A549 treated with CpdA at 1 μM for 4 hours (cell line): Measurements from ENCODE around the gene FAM209B. TPM values are rescaled to one million over a fixed set of nuclear protein-coding genes. Genes with fewer than 3 reads are reported as not detected.

ENCODE experiments used
- total RNA-seq: library from RNA; stranded (reverse); fragments of 200-300 nt; extraction: Qiagen RNA extraction; gene quantifications from 5 replicates; pipeline ENCODE4 v1.2.3, GENCODE V29; 2022; ENCODE audit warnings: low read depth

FAM209B gene
- total RNA-seq = 0.32 to 0.76 TPM (median 0.63 TPM) in 3 of 5 replicates, not detected in the others

GRCh38 chr20:56532946-56533345, at the start of gene FAM209B:
TSS of gene FAM209B (plus strand) at chr20:56533246. CDS start at chr20:56533342, 96 bp downstream.

DNA sequence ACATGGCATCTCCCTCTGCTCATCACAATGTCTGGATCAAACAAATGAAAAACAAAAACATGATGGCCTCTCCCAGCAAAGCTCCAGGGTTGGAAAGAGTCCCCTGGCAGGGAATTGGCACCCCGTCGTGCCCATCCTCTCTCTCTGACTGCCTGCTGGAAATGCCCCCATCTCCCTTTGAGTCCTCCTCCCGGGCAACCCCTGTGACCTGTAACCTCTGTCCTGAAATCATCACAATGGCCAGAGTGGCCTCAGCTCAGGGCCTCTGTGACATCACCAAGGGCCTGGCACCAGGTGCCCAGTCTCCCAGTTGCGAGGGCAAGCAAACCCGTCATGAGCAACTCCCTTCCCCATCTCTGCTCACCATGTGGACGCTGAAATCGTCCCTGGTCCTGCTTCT, 8.6 kb upstream of the FAM209B start, which contains the start of gene FAM209A:
FAM209A (plus strand) TSS at position 301 of the 400 bp plus-strand sequence; CDS start at position 366, 65 bp downstream.

Other genes with a start within 250 kb of the FAM209B start
- gene FAM210B, start 174.3 kb upstream of the FAM209B start, total RNA-seq = 9.8 to 11.6 TPM (median 11.1 TPM) in 5 replicates
- 107 to 121 TPM (median 117 TPM) in 5 replicates for gene AURKA, start 141.0 kb upstream of the FAM209B start, total RNA-seq
- 36.1 to 42.9 TPM (median 39.5 TPM) in 5 replicates for gene CSTF1, start 140.6 kb upstream of the FAM209B start, total RNA-seq
- gene CASS4, start 121.0 kb upstream of the FAM209B start, total RNA-seq = 0.03 to 0.09 TPM (median 0.08 TPM) in 3 of 5 replicates, not detected in the others
- gene RTF2, start 64.6 kb upstream of the FAM209B start, total RNA-seq = 78.7 to 104 TPM (median 90.4 TPM) in 5 replicates
- 0.17 to 0.59 TPM (median 0.40 TPM) in 3 of 5 replicates, not detected in the others for gene FAM209A, start 8.5 kb upstream of the FAM209B start, total RNA-seq
- 12.8 to 17.1 TPM (median 15.8 TPM) in 5 replicates for gene TFAP2C, start 96.1 kb downstream of the FAM209B start, total RNA-seq